SK-N-SH (cell line): Measurements from ENCODE around the gene AGAP9.

Source experiments
- CTCF ChIP-seq: fragments of 200-600 bp; sonication (generic); IDR thresholded peaks from 2 replicates; pipeline ENCODE4 v1.6.1; 2017; ENCODE audit warnings: antibody characterized with exemption, mild to moderate bottlenecking, moderate library complexity
- EZH2phosphoT487 ChIP-seq: fragments of 200-600 bp; sonication (generic); IDR thresholded peaks from 2 replicates; pipeline ENCODE4 v1.6.1; 2017; ENCODE audit warnings: low read depth, mixed run types, mild to moderate bottlenecking, antibody characterized with exemption, moderate library complexity, borderline replicate concordance
- GATA2 ChIP-seq: sonication (generic); formaldehyde crosslinking; IDR thresholded peaks from 2 replicates; pipeline ENCODE4 v1.5.0; 2020; ENCODE audit warnings: mild to moderate bottlenecking, missing genetic modification reagents
- IRF3 ChIP-seq: fragments of 150-350 bp; IDR thresholded peaks from 2 replicates; pipeline ENCODE4 v1.6.1; 2016; ENCODE audit warnings: mild to moderate bottlenecking, low read depth, low read length
- JUND ChIP-seq: IDR thresholded peaks from 2 replicates; pipeline ENCODE4 v1.4.0; 2012
- MXI1 ChIP-seq: IDR thresholded peaks from 2 replicates; pipeline ENCODE4 v1.6.1; 2012; ENCODE audit warnings: mild to moderate bottlenecking, low read depth, low read length, improper control_type of control experiment
- POLR2AphosphoS5 ChIP-seq: IDR thresholded peaks from 2 replicates; pipeline ENCODE4 v1.6.1; 2012; ENCODE audit warnings: low read depth, low read length
- RAD21 ChIP-seq: IDR thresholded peaks from 2 replicates; pipeline ENCODE4 v1.6.1; 2012; ENCODE audit warnings: mild to moderate bottlenecking, low read length
- TAF1 ChIP-seq: IDR thresholded peaks from 2 replicates; pipeline ENCODE4 v1.6.1; 2012; ENCODE audit warnings: low read depth, mild to moderate bottlenecking, low read length, moderate library complexity, borderline replicate concordance
- TEAD4 ChIP-seq: IDR thresholded peaks from 2 replicates; pipeline ENCODE4 v1.4.0; 2012; ENCODE audit warnings: mild to moderate bottlenecking, borderline replicate concordance; ENCODE audit not compliant: insufficient read depth
- ZBTB33 ChIP-seq: IDR thresholded peaks from 2 replicates; pipeline ENCODE4 v1.4.0; 2012; ENCODE audit warnings: low read depth, borderline replicate concordance

GRCh38 chr10:47458466-47459154 is 64.8 kb downstream of the AGAP9 start:
- TF ChIP-seq CTCF: no peak
- TF ChIP-seq MXI1: no peak
- no peak for TF ChIP-seq JUND
- TF ChIP-seq TAF1: no peak
- TF ChIP-seq IRF3: no peak
- no peak for TF ChIP-seq RAD21
- TF ChIP-seq EZH2phosphoT487: no peak
- no peak for TF ChIP-seq GATA2 (CRISPR knock-in tag)
- TF ChIP-seq POLR2AphosphoS5: no peak
- no peak for TF ChIP-seq TEAD4
- no peak for TF ChIP-seq ZBTB33
